ENCODE measurements around the gene SLC25A11. TPM values are rescaled to one million over a fixed set of nuclear protein-coding genes. Genes with fewer than 3 reads are reported as not detected.

Gene SLC25A11
- total RNA-seq, 4 donors from 2014 or later: 28.7 to 58.9 (median 46.8) TPM

DNA sequence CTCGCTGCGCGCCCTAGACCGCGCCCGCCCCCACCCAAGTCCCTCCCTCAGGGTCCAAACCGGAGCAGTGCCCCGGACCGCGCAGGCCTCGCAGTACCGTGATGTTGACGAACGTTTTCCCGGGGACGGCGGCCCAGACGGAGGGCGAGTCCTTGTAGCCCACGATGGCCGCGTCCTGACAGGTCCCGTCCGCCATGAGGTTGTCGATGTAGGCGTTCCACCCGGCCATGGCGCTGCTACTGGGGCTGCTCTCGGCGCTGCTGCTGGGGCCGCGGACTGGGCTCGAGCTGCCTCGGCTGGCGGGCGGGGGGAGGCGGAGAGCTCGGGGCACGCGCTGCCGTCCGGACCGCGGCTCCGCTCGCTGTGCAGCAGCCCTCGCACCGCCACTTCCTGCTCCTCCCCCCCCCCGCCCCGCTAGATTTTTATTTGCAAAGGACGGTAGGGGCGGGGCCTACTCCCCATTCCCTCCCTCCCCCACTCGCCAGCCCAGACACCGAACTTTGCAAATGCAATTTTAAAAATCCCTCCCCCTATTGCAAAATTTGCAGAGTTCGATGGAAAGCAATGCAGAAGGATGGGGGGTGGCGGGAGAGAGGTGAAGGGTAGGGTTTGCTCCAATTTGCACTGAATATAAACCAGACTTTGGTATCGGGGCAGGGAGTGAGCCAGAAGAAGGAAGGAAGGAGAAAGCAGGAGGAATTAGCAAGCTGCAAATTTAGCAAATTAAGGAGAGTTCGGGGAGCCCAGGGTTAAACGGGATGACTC lies 8.5 kb upstream of the SLC25A11 start, which contains the start of gene PFN1:
Gene PFN1, minus strand, starts transcription at position 365 of the 765 bp plus-strand sequence. Its CDS starts 136 bp downstream, at position 229.
- H3K4me1 ChIP-seq: peaks cover 0 to 79% (median 37%) of the 10 kb centered on the region in 3 donors
- TF ChIP-seq POLR2A (IDR thresholded peaks at IDR 0.05) (peak; percentile 90 to 94), EP300 (IDR thresholded peaks at IDR 0.05) (no peak), POLR2AphosphoS5 (IDR thresholded peaks at IDR 0.05) (peak; percentile 71)
- TF ChIP-seq, protein P1, sequence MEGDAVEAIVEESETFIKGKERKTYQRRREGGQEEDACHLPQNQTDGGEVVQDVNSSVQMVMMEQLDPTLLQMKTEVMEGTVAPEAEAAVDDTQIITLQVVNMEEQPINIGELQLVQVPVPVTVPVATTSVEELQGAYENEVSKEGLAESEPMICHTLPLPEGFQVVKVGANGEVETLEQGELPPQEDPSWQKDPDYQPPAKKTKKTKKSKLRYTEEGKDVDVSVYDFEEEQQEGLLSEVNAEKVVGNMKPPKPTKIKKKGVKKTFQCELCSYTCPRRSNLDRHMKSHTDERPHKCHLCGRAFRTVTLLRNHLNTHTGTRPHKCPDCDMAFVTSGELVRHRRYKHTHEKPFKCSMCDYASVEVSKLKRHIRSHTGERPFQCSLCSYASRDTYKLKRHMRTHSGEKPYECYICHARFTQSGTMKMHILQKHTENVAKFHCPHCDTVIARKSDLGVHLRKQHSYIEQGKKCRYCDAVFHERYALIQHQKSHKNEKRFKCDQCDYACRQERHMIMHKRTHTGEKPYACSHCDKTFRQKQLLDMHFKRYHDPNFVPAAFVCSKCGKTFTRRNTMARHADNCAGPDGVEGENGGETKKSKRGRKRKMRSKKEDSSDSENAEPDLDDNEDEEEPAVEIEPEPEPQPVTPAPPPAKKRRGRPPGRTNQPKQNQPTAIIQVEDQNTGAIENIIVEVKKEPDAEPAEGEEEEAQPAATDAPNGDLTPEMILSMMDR (IDR thresholded peaks at IDR 0.05): no peak
- peaks cover 0 to 34% of the 10 kb centered on the region in 2 donors for H3K36me3 ChIP-seq
- peak within 1 kb of the TSS; percentile 79 to 98 (median 97) for H3K27ac ChIP-seq
- 0% methylated on average over 6 of the region's 59 CpGs; no CpG with 5 or more reads in 1 of the 2 donors for WGBS, 2 donors (ENCODE audit: low coverage in 1 of 2)
- peak; percentile 76 for ATAC-seq
- no peaks in the 10 kb centered on the region for H3K9me3 ChIP-seq
- H3K4me3 ChIP-seq: peak within 1 kb of the TSS; percentile 59 to 100
- no peaks in the 10 kb centered on the region for H3K27me3 ChIP-seq

DNA sequence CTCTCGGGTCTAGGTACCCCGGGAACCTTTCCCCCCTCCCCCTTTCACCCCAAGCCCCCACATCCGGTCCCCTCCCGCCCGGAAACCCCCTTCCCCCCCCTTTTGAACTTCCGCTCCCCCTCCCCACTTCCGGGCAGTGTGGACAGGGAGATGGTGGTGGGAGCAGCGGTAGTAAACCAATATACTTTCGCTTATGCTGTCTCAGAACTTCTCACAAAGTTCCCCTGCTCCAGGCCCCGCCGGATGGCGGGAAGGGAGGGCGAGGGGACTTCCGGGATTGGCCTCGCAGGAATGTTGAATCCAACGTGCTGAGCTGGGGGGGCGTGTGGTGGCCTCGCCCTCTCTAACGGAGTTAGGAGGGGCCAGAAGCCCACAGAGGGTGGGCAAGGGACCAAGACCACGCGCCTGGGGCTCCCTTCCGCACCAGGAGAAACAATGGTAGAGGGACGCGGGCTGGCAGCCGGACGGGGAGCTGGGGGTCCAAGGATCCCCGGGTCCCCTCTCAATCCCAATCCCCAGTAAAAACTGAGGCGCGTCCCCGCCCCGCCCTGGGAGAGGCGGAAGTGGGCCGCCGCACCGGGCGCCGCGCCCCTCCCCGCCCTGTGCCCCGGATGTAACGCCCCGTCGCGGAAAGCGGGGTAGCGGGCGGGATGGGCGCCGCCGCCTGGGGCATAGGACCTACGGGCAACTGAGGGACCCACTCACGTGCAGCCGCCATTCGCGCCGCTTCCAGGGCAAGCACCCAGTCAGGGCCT lies 7.7 kb upstream of the SLC25A11 start:
- WGBS, 2 donors (ENCODE audit: low coverage in 1 of 2): no CpG with 5 or more reads among the region's 56 CpGs
- peaks cover 0 to 42% of the 10 kb centered on the region in 2 donors for H3K36me3 ChIP-seq
- H3K4me1 ChIP-seq: peaks cover 0 to 79% (median 37%) of the 10 kb centered on the region in 3 donors
- peak; percentile 38 for ATAC-seq
- TF ChIP-seq, protein P1 (IDR thresholded peaks at IDR 0.05): no peak
- peak; percentile 5 for TF ChIP-seq POLR2AphosphoS5 (IDR thresholded peaks at IDR 0.05)
- H3K27me3 ChIP-seq: no peaks in the 10 kb centered on the region
- peak overlapping the region; percentile 59 to 100 for H3K4me3 ChIP-seq
- H3K9me3 ChIP-seq: no peaks in the 10 kb centered on the region
- peak overlapping the region; percentile 73 to 98 (median 97) for H3K27ac ChIP-seq

DNA sequence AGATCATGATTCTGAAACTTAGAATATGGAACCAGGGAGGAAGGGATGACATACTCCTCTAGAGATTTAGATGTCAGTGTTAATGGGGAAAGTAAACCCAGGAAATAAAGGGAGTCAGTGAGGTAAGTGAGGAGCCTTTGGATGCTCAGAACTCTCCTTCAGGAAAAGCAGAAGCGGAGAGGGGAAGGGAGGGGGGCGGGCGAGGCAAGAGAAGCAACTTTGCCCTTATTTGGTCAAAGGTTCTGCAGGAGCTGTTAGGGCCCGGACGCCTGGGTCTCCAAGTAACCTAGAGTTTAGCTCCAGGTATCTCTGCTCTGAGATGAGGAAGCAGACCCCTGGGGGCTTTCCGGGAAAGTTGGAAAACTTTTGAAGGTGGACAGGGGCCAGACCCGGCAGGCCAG lies 7.2 kb upstream of the SLC25A11 start:
- WGBS, 2 donors (ENCODE audit: low coverage in 1 of 2): 0% methylated on average over 1 to 5 of the region's 7 CpGs
- Histone ChIP-seq H3K27me3 (no peaks in the 10 kb centered on the region), H3K9me3 (no peaks in the 10 kb centered on the region), H3K36me3 (peaks cover 0 to 48% of the 10 kb centered on the region in 2 donors), H3K4me1 (peaks cover 0 to 83% (median 37%) of the 10 kb centered on the region in 3 donors), H3K4me3 (peak overlapping the region; percentile 59 to 100), H3K27ac (peak overlapping the region; percentile 73 to 98 (median 97))
- TF ChIP-seq, protein P1 (IDR thresholded peaks at IDR 0.05): no peak
- TF ChIP-seq EP300 (IDR thresholded peaks at IDR 0.05) (no peak), POLR2A (IDR thresholded peaks at IDR 0.05) (no peak), POLR2AphosphoS5 (IDR thresholded peaks at IDR 0.05) (no peak)
- ATAC-seq: no peak

- ATAC-seq: no peak
- H3K27me3 ChIP-seq: no peaks in the 10 kb centered on the region
- peaks cover 0 to 51% of the 10 kb centered on the region in 2 donors for H3K36me3 ChIP-seq
- WGBS, 2 donors (ENCODE audit: low coverage in 1 of 2): 23 to 25% methylated on average over 12 to 13 of the region's 16 CpGs
- no peaks in the 10 kb centered on the region for H3K9me3 ChIP-seq
- H3K27ac ChIP-seq: peak overlapping the region; percentile 73 to 98 (median 97)
- H3K4me1 ChIP-seq: peaks cover 0 to 83% (median 40%) of the 10 kb centered on the region in 3 donors
- TF ChIP-seq EP300 (IDR thresholded peaks at IDR 0.05) (no peak), POLR2AphosphoS5 (IDR thresholded peaks at IDR 0.05) (no peak), POLR2A (IDR thresholded peaks at IDR 0.05) (no peak)
- TF ChIP-seq, protein P1 (IDR thresholded peaks at IDR 0.05): no peak
- peak overlapping the region; percentile 59 to 100 for H3K4me3 ChIP-seq
Measured at GRCh38 chr17:4946312-4946976, 6.6 kb upstream of the SLC25A11 start.

All from gastroesophageal sphincter (tissue), 4 donors.